BE2C (cell line): ENCODE measurements around the gene PSME3IP1.

Source experiments
- DNase-seq: peaks from one replicate; pipeline ENCODE4 v3.0.0-alpha.2; 2020
- H3K27me3 ChIP-seq: fragments of 250-450 bp; sonication (Bioruptor Pico); 2 replicates; pipeline ENCODE4 v1.5.1; 2020; ENCODE audit warnings: mild to moderate bottlenecking
- H3K36me3 ChIP-seq: fragments of 250-450 bp; sonication (Bioruptor Pico); 2 replicates; pipeline ENCODE4 v1.5.1; 2020; ENCODE audit warnings: mild to moderate bottlenecking
- H3K4me1 ChIP-seq: fragments of 250-450 bp; sonication (Bioruptor Pico); 2 replicates; pipeline ENCODE4 v1.5.1; 2020
- H3K4me3 ChIP-seq: 2 replicates; pipeline ENCODE4 v1.5.1; 2011; ENCODE audit warnings: low read depth, low read length
- H3K9me3 ChIP-seq: fragments of 250-450 bp; sonication (Bioruptor Pico); 2 replicates; pipeline ENCODE4 v1.5.1; 2020
- CTCF ChIP-seq: IDR thresholded peaks from 2 replicates; pipeline ENCODE4 v1.5.1; 2012; ENCODE audit warnings: mild to moderate bottlenecking, low read depth, low read length

Gene PSME3IP1

GRCh38 chr16:57216968-57217367 is 31.1 kb upstream of the PSME3IP1 start:
- Histone ChIP-seq H3K9me3 (no peaks in the 10 kb centered on the region; the same call in 1 of the 2 replicates), H3K4me3 (no peak overlapping the region), H3K4me1 (no peaks in the 10 kb centered on the region), H3K36me3 (peaks cover 91% of the 10 kb centered on the region), H3K27me3 (no peaks in the 10 kb centered on the region)
- TF ChIP-seq CTCF, result no peak
- no peak for DNase-seq

GRCh38 chr16:57213462-57213861 is 27.6 kb upstream of the PSME3IP1 start:
- Histone ChIP-seq H3K36me3 (peaks cover 79% of the 10 kb centered on the region), H3K4me3 (no peak overlapping the region), H3K27me3 (no peaks in the 10 kb centered on the region), H3K4me1 (no peaks in the 10 kb centered on the region), H3K9me3 (no peaks in the 10 kb centered on the region; the same call in 1 of the 2 replicates)
- no peak for TF ChIP-seq CTCF
- no peak for DNase-seq

- DNase-seq, result no peak
- no peak for TF ChIP-seq CTCF
- Histone ChIP-seq H3K9me3 (no peaks in the 10 kb centered on the region), H3K4me3 (no peak overlapping the region), H3K4me1 (no peaks in the 10 kb centered on the region), H3K36me3 (peaks cover 76% of the 10 kb centered on the region), H3K27me3 (no peaks in the 10 kb centered on the region)
Measured at GRCh38 chr16:57209780-57210179, 23.9 kb upstream of the PSME3IP1 start.

- Histone ChIP-seq H3K4me1 (no peaks in the 10 kb centered on the region), H3K36me3 (peaks cover 72% of the 10 kb centered on the region), H3K4me3 (no peak overlapping the region), H3K27me3 (no peaks in the 10 kb centered on the region), H3K9me3 (no peaks in the 10 kb centered on the region)
- no peak for TF ChIP-seq CTCF
- DNase-seq, result no peak
Measured at GRCh38 chr16:57208926-57209325, 23.1 kb upstream of the PSME3IP1 start.

GRCh38 chr16:57204675-57205074 is 18.8 kb upstream of the PSME3IP1 start:
- Histone ChIP-seq H3K9me3 (no peaks in the 10 kb centered on the region), H3K27me3 (no peaks in the 10 kb centered on the region), H3K36me3 (peaks cover 48% of the 10 kb centered on the region), H3K4me1 (no peaks in the 10 kb centered on the region), H3K4me3 (no peak overlapping the region)
- peak; percentile 27; the same call in 1 of the 2 replicates for TF ChIP-seq CTCF
- no peak for DNase-seq

- DNase-seq, result no peak
- H3K27me3 ChIP-seq, result no peaks in the 10 kb centered on the region
- H3K9me3 ChIP-seq, result no peaks in the 10 kb centered on the region; the same call in 1 of the 2 replicates
- H3K4me1 ChIP-seq, result no peaks in the 10 kb centered on the region
- H3K36me3 ChIP-seq, result peaks cover 41% of the 10 kb centered on the region
- no peak overlapping the region for H3K4me3 ChIP-seq
- TF ChIP-seq CTCF, result no peak
Measured at GRCh38 chr16:57203451-57203850, 17.6 kb upstream of the PSME3IP1 start.
